GM18858 (cell line): ENCODE results near the gene FOXP4.
"Not testable (repeated sequence)": the region's sequence is repeated elsewhere in the genome, so short reads cannot be mapped to it uniquely, and the experiment has no call there.

Experiments used
- ATAC-seq: cut with Tn5 transposase; IDR thresholded peaks from one replicate; pipeline ENCODE4 v1.9.1; 2021; ENCODE audit not compliant: unreplicated experiment

The FOXP4 gene

DNA sequence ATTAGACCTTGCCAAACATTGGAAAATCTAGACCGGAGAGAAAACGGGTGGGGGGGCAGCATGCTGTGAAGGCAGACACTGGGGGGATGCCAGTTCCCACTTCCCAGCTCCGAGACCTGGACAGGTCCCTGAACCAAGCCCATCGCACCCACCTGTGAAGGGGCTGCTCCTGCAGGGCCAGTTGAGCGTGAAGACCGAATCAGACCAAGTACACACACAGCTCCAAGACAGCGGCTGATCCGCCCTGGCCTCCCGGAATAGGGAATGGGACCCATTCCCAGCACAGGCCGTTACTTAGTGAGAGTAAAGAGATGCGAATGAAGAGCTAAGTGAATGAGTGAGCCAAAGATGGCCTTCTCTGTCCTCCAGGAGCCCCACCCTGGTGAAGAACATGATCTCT is 50.6 kb downstream of the FOXP4 start:
- ATAC-seq = no peak

DNA sequence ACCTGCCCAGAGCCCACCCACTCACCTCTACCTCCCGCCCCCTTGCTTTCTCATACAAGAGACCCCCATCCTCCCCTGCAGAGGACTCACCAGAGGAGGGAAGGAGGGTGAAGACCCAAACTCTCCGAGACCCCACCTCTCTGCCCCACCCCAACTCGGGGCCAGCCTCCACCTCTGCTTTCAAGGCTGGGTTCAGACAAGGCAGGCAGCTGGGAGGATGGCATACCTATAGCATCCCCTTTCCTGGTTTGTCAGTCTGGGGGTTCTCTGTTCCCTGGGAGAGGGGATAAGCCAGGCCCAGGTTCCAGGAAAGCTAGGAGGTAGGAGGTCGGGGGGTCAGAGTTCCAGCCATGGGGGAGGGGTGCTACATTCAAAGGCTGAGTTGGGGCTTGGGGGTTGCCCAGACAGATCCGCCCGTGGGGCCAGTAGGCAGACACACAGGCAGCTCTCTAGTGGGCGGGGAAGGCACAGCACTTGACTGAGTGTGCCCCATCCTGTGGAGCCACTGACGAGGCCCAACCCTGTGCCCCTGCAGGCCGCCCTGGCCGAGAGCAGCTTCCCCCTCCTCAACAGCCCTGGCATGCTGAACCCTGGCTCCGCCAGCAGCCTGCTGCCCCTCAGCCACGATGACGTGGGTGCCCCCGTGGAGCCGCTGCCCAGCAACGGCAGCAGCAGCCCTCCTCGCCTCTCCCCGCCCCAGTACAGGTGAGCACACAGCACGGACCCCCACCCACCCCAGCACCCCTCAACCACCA is 51.2 kb downstream of the FOXP4 start:
- ATAC-seq = no peak

DNA sequence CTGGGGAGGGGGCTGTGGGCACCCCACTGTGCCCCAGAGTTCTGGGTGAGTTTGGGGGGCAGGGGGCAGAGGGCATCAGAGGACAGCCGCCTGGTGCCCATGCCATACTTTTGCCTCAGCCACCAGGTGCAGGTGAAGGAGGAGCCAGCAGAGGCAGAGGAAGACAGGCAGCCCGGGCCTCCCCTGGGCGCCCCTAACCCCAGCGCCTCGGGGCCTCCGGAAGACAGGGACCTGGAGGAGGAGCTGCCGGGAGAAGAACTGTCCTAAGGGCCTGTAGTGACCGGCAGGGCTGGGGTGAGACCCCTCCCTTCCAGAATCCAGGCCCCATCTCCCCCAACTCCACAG is 52.5 kb downstream of the FOXP4 start:
- no peak for ATAC-seq

DNA sequence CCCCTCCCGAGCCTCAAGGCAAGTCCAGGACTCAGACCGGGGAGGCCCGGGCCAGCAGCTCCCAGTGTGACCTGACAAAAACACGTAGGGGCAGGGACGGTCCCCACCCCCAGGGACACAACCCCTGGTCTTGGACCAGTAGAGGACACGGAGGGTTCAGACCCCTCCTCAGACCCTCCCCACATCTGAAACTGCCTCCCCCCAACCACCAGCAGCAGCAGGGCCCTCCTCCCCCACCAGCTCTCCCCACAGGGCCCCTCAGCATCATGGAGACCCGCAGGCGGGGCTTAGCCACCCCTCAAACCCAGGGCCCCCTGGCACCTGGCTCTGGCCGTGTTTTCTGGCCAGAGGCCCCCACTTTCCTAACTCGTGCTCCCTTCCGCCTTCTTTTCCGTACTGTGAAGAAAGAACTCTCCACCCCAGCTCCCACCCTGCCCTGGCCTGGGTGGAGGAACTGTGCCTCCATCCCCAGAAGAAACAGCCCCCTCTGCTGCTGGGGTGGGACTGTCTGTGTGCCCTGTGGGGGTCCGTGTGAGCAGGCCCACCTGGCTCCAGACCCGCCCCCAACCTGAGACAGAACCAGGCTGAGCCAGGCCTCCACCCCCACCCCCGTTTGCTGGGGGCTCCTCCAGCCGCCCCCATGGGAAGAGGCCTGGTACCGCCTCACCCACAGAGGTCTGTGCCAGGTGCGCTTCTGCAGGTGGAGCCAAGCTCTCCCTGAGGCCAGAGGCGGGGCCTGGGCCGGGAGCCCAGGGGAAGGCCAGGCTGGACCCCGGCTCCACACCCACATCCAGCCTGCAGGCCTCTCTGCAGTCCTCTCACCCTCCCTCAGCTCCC is 53.1 kb downstream of the FOXP4 start:
- no peak for ATAC-seq

DNA sequence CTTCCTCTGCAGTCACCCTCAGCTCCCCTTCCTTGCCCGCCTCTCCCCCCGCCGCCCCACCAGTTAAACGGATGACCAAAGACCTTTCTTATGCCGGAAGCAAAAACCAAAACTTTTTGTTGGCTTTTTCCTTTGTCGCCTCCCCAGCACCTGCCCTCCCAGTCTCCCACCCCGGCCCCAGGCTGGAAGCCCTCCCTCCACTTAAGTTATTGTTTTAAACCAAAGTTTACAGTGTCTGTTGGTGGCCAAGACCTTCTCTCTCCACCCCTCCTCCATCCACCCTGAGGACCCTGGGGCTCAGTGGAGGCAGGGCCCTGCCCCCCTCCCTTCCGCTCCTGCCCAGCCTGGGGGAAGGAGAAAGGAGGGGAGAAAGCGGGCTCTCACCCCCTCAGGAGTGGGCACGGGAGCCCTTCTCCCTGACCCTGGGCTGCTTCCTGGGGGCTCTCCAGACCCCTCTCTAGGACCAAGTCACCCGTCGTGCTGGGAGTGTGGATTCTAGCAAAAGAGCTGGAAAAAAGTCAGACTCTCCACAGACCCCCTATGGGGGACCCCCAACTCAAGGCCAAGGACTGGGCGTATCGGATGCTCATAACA is 53.8 kb downstream of the FOXP4 start:
- ATAC-seq = no peak

DNA sequence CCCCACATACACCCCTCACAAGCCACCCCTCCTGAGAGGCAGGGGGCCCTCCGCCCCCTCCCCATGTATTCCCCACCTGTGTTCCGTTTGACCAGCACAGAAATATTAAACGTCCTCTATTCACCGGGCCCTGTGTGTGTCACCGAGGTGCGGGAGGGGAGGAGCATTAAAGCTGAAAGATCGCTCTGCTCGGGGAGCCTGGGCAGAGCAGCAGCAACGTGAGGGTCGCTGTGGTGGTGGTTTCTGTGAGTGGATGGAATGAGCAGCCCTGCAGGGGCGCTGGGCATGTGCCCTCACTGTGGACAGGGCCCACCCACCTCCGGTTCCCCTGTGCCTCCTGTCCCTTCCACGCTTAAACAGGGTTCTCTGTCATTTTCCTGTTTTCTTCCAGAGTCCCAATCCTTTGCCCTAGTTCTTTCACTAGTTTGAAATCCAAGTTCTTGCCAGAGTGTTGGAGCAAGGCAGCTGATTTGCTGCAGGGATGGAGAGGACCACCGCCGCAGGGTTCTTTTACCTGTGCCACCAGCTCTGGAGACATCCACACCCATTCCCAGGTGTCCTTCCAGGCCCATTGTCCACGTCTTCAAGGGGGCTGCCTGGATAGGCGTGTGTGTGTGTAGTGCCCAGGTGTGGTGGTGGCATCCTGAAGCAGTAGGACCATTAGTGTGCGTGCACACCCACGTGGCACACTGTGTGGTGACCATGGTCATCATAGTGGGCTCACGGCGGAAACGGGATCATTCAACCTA is 54.5 kb downstream of the FOXP4 start:
- ATAC-seq = no peak

DNA sequence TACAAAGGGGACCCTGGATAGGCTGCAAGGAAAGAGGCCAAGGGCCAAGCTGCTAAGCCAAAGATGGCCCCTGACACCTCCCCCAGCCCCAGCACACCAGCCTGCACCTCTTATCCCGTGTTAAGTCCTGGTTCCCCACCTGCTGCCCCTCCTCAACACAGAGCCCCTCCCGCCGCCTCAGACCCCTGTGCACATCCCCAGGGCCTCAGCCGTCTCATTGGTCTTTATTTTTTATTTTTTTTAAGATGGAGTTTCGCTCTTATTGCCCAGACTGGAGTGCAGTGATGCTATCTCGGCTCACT is 55.0 kb downstream of the FOXP4 start:
- no peak for ATAC-seq

DNA sequence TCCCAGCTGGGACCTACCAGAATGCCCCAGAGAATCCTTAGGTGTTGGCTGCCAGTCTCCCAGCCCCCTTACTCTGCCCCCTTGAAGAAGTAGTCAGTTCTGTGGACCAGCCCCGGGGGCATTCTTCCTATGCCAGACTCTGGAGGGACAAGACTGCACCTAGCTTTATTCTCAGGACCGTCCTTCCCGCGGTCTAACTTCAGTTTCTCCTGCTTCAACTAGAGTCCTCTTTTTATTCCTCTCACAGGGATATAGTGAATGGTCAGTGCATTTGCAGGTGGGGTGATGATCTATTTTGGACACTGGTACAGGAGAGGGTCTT is 56.2 kb downstream of the FOXP4 start:
- ATAC-seq = no peak

DNA sequence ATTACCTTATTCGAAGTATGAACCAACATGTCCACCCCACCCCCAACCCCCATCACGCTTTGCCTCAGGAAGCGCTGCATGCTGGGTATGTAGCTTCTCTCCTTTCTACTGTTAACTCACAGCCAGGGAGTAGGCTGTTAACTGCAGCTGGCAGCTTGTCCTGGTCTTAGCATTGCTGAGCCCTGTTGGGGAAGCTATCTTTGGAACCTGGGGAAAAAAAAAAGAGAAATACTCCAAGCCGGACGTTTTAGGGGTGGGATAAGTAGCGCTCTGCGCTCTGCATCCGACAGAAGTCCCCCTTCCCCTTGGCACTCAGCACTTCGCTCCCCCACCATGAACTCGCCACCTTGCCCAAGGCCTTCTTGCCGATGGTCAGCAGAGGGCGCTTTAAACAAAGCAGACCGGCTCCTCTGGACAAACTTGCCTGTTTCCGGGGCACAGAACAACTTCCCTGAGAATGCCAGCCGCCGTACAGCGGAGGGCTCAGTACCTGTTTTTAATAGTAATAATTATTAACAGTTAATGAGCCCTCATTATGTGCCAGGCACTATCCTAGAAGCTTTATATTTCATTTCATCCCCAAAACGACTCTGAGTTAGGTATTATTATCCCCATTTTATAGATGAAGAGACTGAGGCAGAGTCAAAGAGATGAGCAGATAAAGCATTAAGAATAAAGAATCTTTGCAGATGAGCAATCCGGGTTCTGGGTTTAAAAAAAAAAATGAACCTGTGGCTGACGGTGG is 56.9 kb downstream of the FOXP4 start:
- no peak for ATAC-seq

DNA sequence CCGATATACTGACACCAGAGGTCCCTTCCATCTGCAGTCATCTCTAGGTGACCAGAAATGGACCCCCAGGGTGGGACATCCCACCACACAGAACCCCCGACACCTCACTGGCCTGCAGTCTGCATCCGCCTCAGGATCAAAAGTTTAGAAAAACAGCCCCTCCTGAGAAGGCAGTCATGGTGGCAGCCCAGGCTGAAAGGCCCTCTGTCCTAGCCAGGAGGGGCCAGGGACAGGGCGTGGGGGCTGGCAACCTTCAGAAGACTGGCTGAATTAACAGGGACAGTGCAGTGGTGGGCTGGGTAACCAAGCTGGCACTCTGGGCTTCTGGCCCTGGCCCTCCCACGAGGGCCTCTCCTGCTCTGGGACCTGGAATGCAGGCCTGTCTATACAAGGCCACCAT is 57.8 kb downstream of the FOXP4 start:
- no peak for ATAC-seq

DNA sequence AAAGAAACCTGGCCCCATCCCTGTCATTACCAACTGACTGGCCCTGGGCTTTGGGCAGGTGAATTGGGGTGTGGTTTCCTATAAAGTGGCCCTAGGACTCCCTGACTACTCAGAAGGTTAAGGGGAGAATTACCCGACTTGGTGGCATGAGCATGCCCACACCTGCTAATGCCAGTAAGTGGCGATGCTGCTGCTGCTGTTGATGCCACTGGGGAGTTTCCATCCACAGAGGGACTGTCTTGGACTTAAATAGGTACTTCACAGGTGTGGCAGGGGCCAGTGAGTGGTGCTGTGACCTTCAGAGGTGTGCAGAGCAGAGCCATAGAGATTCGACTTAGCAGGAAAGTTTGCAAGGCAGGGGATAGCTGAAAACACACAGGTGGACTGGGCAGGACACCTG is 59.5 kb downstream of the FOXP4 start:
- no peak for ATAC-seq

DNA sequence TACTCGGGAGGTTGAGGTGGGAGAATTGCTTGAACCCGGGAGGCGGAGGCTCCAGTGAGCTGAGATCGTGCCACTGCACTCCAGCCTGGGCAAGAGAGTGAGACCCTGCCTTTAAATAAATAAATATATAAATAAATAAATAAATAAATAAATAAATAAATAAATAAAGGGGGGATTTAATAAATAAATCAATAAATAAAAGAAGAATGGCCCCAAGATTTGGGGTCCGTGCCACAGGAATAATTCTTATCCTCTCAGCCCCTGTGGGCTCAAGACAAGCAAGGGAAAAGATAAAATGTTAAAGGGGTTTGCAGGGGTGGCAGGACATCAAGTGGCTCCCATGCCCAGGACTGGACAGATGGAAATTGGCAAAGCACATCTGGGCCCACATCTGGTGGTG is 60.9 kb downstream of the FOXP4 start:
- ATAC-seq = no peak

DNA sequence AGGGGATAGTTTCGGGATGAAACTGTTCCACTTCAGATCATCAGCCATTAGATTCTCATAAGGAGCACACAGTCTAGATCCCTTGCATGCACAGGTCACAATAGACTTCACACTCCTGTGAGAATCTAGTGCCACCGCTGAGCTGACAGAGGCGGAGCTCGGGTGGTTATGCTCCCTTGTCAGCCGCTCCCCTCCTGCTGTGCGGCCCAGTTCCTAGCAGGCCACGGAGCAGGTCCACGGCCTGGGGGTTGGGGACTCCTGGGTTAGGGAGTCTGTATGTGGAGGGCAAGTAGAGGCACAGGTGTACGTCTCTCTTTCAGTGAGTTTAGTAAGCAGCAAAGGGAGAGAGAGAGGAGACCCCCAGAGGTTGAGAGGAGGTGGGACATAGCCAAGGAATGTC is 61.6 kb downstream of the FOXP4 start:
- ATAC-seq = no peak

DNA sequence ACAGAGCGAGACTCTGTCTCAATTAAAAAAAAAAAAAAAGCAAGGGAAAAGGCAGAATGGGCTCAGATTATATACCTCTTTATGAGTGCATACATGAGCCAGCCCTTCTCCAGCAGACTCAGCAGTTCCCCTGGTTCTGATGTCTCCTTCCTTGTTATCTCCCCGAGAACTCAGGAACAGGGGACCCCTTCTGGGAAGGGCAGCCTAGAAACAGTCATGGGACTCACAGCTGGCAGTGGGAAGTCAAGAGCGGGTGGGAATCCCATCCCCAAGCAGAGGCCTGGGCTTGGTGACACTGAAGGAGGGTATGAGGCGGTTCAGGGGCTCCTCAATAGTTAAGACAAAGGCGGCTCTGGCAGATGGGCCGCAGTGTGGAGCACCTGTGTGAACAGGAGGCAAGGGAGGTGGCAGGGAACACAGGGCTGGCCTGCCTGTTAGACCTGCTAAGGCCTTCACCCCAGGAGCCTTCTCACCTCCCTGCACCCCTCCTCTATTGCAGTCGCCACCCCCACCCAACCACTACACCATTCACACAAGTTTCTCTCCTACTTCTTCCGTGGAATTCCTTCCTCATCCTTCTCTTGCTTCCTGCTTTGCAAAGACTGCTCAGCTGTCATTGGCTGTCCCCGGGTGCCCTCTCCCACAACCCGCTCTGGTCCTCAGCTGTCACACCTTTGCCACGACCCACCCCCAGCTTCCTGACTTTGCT is 62.4 kb downstream of the FOXP4 start:
- ATAC-seq = no peak

DNA sequence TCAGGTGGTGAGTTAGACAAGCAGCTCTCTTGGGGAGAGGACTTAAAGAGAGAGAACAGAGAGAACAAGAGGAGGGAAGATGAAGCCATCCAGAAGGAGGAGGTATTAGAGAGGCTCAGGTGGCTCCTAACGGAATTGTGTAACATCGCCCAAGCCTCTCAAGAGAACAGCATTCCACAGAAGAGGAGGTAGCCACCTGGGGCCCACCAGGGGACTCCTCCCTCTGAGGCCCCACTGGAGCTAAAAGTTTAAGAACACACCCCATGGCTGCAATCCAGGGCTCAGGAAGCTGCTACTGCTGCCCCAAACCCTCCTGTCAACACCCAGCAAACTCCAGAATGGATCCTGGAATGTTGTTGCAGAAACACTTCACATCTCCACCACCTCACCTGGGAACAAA is 68.5 kb downstream of the FOXP4 start:
- no peak for ATAC-seq

DNA sequence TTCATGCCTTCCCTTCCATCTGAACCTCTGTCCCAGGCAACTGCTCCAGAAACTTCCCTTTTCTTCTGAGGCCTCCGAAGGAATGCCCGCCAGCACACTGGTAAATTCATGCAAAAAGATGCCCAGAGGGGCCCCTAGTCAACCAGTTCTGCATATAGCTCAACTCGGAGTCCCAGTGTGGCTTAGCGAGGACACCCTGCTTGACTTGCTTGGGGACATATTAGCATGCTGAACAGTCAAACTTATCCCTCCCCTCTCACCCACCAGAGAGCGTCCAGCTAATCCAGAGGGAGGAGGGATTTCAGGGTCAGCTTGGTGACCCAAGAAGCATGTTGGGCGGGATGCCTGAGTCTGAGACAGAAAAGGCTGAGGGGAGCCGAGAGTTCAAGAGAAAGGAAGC is 69.1 kb downstream of the FOXP4 start:
- ATAC-seq = no peak

DNA sequence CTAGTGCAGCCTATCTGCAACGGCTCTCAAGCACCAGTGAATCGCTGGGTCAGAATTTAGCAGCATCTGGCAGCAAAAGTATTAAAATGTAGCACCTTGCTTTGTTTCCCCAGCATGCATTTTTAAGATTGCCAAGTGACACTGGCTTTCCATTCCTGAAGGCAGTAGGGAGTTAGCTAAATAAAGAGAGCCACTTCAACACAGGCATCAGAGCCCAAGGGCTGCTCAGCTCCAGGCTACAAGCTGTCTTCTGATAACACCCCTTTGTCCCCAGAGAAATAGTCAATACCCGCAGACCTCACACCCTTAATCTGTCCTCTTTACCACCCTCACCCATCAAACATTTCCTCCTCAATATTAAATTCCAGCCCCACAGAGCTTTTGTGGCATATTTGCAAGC is 72.4 kb downstream of the FOXP4 start:
- ATAC-seq = no peak

DNA sequence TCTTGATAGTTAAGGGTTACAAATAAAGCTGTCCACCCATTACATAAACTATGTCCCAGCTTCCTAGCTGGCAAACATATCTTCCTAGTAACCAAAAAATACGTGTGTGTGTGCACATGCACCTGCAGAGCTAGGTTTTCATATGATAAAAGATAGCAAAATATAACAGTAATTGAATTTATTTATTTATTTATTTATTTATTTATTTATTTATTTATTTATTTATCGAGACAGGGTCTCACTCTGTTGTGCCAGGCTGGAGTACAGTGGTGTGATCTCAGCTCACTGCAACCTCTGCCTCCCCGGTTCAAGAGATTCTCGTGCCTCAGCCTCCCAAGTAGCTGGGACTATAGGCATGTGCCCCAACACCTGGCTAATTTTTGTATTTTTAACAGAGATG is 73.0 kb downstream of the FOXP4 start:
- not testable (repeated sequence) for ATAC-seq

DNA sequence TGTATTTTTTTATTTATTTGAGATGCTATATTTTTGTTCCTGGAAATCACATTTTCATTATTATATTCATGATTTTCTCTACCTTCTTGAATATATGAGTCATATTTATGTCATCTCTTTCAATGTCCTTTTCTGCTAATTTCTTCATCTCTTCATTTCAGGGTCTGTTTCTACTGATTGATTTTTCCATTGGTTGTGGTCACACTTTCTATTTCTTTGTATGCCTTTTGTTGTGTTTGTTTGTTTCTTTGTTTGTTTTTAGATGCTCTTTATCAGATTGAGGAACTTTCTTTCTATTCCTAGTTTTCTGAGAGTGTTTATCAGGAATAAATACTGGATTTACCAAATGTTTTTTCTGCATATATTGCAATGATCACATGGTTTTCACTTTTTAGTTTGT is 75.2 kb downstream of the FOXP4 start:
- ATAC-seq = no peak

DNA sequence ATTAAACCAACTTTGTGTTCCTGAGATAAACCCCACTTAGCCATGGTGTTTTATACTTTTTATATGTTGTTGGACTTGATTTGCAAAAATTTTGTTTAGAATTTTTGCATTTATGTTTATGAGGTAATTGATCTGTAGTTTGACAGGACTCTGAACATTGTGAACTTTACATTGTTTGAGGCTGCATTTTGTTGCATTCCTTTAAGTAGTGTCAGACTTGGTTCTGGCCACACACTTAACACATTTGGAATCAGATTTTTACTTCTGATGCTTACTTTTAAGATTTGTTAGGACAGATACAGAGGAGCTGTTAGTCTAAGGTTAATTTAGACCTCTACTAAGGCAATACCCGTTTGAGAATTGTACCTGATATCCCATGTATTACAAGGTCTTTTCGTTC is 75.6 kb downstream of the FOXP4 start:
- ATAC-seq = no peak
